ENCODE measurements around the gene PHEX. TPM values are rescaled to one million over a fixed set of nuclear protein-coding genes. Genes with fewer than 3 reads are reported as not detected.

Gene PHEX
- total RNA-seq, 1 donor from 2014 or later = 5.3 TPM

- FAIRE-seq = no peak
- DNase-seq (ENCODE audit: low read depth) = no peak
- TF ChIP-seq CTCF (IDR thresholded peaks at IDR 0.05; ENCODE audit: insufficient read depth, low read length, severe bottlenecking) = no peak
- Histone ChIP-seq H3K36me3 (ENCODE audit: control insufficient read depth, insufficient read depth, low read length) (no peaks in the 10 kb centered on the region), H3K27me3 (ENCODE audit: control insufficient read depth, insufficient read depth, low read length) (no peaks in the 10 kb centered on the region), H3K4me3 (ENCODE audit: low read depth, low read length) (no peak overlapping the region)
Observed at GRCh38 chrX:22015139-22015750, 16.9 kb upstream of the PHEX start.

GRCh38 chrX:22021751-22022324, 10.3 kb upstream of the PHEX start:
- TF ChIP-seq CTCF (IDR thresholded peaks at IDR 0.05; ENCODE audit: insufficient read depth, low read length, severe bottlenecking) = no peak
- Histone ChIP-seq H3K27me3 (ENCODE audit: control insufficient read depth, insufficient read depth, low read length) (no peaks in the 10 kb centered on the region), H3K36me3 (ENCODE audit: control insufficient read depth, insufficient read depth, low read length) (no peaks in the 10 kb centered on the region), H3K4me3 (ENCODE audit: low read depth, low read length) (no peak overlapping the region)
- FAIRE-seq = no peak
- no peak for DNase-seq (ENCODE audit: low read depth)

- DNase-seq (ENCODE audit: low read depth) (no peak), FAIRE-seq (no peak)
- Histone ChIP-seq H3K36me3 (ENCODE audit: control insufficient read depth, insufficient read depth, low read length) (no peaks in the 10 kb centered on the region), H3K4me3 (ENCODE audit: low read depth, low read length) (no peak overlapping the region), H3K27me3 (ENCODE audit: control insufficient read depth, insufficient read depth, low read length) (no peaks in the 10 kb centered on the region)
- TF ChIP-seq CTCF (IDR thresholded peaks at IDR 0.05; ENCODE audit: insufficient read depth, low read length, severe bottlenecking) = no peak
Observed at GRCh38 chrX:22024577-22024976, 7.5 kb upstream of the PHEX start.

- no peak overlapping the region for H3K4me3 ChIP-seq (ENCODE audit: low read depth, low read length)
- H3K27me3 ChIP-seq (ENCODE audit: control insufficient read depth, insufficient read depth, low read length) = no peaks in the 10 kb centered on the region
- no peak for TF ChIP-seq CTCF (IDR thresholded peaks at IDR 0.05; ENCODE audit: insufficient read depth, low read length, severe bottlenecking)
- FAIRE-seq = no peak
- no peaks in the 10 kb centered on the region for H3K36me3 ChIP-seq (ENCODE audit: control insufficient read depth, insufficient read depth, low read length)
- no peak for DNase-seq (ENCODE audit: low read depth)
Observed at GRCh38 chrX:22025751-22026150, 6.4 kb upstream of the PHEX start.

GRCh38 chrX:22026731-22027130, 5.4 kb upstream of the PHEX start:
- no peak for TF ChIP-seq CTCF (IDR thresholded peaks at IDR 0.05; ENCODE audit: insufficient read depth, low read length, severe bottlenecking)
- no peaks in the 10 kb centered on the region for H3K36me3 ChIP-seq (ENCODE audit: control insufficient read depth, insufficient read depth, low read length)
- DNase-seq (ENCODE audit: low read depth) (no peak), FAIRE-seq (no peak)
- H3K27me3 ChIP-seq (ENCODE audit: control insufficient read depth, insufficient read depth, low read length) = no peaks in the 10 kb centered on the region
- no peak overlapping the region for H3K4me3 ChIP-seq (ENCODE audit: low read depth, low read length)

- no peak for TF ChIP-seq CTCF (IDR thresholded peaks at IDR 0.05; ENCODE audit: insufficient read depth, low read length, severe bottlenecking)
- no peak for FAIRE-seq
- H3K36me3 ChIP-seq (ENCODE audit: control insufficient read depth, insufficient read depth, low read length) = no peaks in the 10 kb centered on the region
- no peak overlapping the region for H3K4me3 ChIP-seq (ENCODE audit: low read depth, low read length)
- DNase-seq (ENCODE audit: low read depth) = no peak
- no peaks in the 10 kb centered on the region for H3K27me3 ChIP-seq (ENCODE audit: control insufficient read depth, insufficient read depth, low read length)
Observed at GRCh38 chrX:22032506-22032905, 381 bp downstream of the PHEX start.
